Epidermal melanocyte (primary cell): ENCODE data around the gene DNAJB2.

Experiments
- DNase-seq: peaks from one replicate; pipeline ENCODE4 v3.0.0; 2011; ENCODE audit warnings: low spot score; ENCODE audit not compliant: insufficient read length

DNAJB2 gene

GRCh38 chr2:219279151-219279915 lies at the start of gene DNAJB2:
TSS of gene DNAJB2 (plus strand) at chr2:219279366. CDS start at chr2:219279834, 468 bp downstream.
- peak; percentile 99 for DNase-seq

- DNase-seq, result no peak
Observed at GRCh38 chr2:219230059-219230540, 49.1 kb upstream of the DNAJB2 start.

DNA sequence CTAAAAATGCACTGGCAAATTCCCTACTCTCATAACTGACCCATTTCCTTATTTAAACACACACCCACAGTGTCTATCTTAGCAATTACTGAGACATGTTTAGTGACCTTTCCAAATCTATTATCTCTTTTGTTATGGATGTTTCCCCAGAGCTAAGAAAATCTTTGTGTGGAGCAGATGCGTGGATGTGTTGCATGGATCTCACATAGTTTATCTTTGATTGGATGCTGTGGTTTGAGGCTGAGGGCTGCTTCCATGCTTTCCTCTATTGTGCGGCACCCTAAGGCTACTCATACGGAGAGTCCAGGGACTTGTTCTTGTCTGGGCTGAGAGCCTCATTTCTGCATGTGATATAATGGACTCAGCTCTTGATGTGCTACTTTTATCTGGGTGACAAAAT lies 44.8 kb upstream of the DNAJB2 start:
- no peak for DNase-seq

GRCh38 chr2:219243291-219243761 lies 35.8 kb upstream of the DNAJB2 start:
- DNase-seq, result no peak

GRCh38 chr2:219244789-219245147 lies 34.4 kb upstream of the DNAJB2 start:
- DNase-seq, result no peak

DNA sequence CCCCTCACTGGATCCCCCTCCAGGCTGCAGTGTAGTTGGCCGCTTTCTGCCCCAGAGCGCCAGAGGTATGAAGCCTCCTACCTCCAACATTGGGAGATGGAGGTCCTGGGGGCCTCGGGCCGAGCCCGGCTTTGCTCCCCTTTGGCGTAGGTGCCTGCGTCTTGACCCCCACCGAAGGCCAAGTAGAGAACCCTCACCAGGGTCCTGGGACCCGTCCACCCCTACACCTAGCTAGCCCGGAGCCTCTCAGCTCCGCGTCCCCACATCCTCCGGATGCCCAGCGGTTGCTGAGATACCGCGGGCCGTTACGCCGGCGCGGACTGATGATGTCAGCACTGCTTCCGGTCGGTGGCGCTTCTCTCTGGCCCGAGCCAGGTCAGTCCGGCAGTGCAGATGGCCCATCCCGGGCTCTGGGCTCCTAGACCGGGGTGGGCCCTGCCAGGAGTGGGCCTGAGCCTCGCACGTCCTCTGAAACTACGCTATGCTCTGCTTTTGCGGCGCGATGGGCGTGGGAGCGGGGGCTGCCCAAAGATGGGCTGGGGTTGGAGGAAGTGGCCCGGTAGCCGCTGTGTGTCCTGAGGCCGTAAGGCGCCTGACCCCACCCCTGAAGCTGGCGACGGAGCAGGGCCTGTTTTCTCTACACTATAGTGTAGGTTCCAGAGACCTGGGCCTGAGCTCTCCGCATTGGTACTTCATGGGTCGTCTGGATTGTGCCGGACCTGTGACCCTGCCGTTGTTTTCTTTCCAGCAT lies 33.8 kb upstream of the DNAJB2 start, which contains the start of the genes GLB1L and STK16:
GLB1L (minus strand) TSS at position 297 of the 751 bp plus-strand sequence. CDS start 1,871 bp downstream, outside the sequence.
STK16 (plus strand) TSS at position 332 of the 751 bp plus-strand sequence. CDS start 521 bp downstream, outside the sequence.
- DNase-seq, result peak; percentile 99

- DNase-seq, result no peak
Observed at GRCh38 chr2:219245899-219246230, 33.3 kb upstream of the DNAJB2 start.

GRCh38 chr2:219246559-219246958 lies 32.6 kb upstream of the DNAJB2 start:
- no peak for DNase-seq

DNA sequence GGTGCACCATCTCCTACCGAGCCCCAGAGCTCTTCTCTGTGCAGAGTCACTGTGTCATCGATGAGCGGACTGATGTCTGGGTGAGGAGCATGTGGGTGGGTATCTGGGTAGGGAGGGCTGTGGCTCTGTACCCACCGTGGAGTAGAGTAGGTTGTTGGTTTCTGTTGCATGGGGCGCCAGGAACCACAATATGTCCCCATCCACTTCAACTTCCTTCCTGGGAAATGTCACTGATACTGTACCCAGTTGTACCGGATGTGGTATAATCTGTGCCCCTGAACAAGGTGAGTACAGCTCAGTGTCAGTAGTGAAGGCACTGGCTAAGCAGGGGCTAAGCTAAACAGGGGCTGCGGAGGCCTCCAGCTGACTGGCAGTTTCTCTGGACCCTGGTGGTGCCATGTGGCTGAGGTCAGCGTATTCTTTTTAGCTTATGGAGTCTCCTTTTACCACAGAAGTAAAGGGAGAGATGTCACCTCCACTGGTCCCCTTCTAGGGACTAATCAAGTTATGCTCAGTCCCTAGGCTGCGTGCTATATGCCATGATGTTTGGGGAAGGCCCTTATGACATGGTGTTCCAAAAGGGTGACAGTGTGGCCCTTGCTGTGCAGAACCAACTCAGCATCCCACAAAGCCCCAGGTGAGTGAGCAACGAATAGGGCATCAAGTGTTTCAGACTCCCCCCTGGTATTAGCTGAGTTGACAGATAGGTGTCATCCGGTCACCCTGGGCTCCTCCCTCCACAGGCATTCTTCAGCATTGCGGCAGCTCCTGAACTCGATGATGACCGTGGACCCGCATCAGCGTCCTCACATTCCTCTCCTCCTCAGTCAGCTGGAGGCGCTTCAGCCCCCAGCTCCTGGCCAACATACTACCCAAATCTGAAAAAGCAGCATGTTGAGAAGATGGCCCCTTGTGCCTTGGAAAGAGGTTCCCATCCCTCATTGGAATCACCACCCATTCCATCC lies 31.2 kb upstream of the DNAJB2 start:
- no peak for DNase-seq

- DNase-seq, result no peak
Observed at GRCh38 chr2:219248845-219249202, 30.3 kb upstream of the DNAJB2 start.

DNA sequence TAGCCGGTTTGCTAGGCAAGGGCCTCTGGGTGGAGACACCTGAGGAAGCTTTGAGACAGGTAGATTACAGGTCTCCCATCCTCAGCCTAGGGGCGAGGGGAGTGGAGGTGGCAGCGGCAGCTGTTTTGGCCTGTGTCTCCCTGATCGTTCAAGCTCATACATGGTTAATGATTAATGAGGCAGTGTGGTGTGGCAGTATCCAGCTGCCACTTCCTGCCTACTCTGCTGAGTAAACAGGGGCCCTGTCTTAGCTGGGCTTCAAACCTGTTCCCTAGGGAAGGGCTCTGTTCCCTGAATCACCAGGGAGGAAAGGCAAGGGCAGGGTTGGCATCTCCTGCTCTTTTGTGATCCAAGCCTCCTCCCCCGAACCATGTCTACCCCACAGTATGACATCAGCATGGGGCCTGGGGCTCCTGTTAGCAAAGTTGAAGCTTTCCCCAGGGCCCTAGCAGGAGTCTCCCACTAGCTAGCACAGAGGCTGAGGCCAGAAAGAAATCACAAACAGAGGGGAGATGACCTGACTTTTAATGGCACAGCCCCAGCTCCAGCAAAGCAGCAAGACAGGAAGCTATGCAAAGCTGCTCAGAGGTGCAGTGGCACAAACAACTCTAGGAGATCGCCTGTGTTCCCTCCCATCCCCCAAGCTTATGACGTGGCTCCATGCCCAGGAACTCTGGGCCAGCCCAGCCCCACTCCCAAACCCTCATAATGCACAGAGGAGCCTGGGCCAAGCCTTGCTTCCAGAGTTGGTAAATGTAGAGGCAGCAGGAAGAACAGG lies 29.8 kb upstream of the DNAJB2 start:
- no peak for DNase-seq

DNA sequence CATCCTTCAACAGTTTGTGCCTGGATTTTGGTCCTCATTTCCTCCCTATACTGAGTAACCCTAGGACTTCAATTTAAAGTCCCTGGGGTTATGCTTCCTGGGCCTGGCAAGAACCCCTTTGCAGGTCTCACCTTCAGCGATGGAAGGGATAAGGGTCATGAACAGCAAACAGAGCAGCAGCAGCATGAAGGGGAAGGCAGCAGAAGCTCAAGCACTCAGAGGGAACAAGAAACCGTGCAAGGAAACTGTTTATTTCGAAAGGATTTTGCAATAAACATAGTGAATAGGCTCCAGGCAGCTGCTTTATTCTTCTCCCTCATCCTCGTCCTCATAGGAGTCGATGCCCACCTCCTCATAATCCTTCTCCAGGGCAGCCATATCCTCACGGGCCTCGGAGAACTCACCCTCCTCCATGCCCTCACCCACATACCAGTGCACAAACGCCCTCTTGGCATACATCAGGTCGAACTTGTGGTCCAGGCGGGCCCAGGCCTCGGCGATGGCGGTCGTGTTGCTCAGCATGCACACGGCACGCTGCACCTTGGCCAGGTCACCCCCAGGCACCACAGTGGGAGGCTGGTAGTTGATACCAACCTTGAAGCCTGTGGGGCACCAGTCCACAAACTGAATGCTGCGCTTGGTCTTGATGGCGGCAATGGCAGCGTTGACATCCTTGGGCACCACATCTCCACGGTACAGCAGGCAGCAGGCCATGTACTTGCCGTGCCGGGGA lies 29.0 kb upstream of the DNAJB2 start:
- DNase-seq, result no peak

DNA sequence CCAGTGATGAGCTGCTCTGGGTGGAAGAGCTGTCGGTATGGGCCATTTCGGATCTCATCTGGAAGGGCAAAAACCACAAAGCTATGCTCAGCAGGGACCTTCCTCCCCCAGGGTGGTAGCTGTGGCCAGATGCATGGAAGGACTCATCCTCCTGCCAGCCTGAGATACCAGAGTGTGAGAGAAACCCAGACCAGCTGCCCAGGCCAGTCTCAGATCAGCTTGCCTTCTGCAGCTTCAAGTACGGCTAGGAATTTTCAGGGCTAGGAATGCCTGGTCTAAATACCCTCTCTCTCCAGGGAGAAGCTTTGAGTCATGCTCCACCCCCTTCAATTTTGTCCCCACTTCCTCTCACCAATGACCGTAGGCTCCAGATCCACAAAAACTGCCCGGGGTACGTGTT lies 27.5 kb upstream of the DNAJB2 start:
- no peak for DNase-seq

DNA sequence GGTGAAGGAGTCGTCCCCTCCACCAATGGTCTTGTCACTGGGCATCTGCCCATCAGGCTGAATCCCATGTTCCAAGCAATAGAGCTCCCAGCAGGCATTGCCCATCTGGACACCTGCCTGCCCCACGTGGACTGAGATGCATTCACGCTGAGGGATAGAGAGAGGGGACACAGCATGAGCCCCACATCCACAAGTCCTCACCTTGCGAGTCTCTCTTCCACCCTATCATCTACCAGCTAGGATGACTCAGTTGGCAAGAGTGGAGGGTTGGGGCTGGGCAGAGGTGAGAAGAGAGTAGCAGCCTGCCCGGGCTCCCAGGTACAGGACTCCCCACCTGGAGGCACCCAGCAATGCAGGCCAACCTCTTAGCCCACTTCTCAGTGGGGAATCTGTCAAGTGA lies 27.1 kb upstream of the DNAJB2 start:
- no peak for DNase-seq

GRCh38 chr2:219252570-219252899 lies 26.6 kb upstream of the DNAJB2 start:
- DNase-seq, result no peak

GRCh38 chr2:219252900-219253752 lies 26.0 kb upstream of the DNAJB2 start, which contains the start of gene TUBA4B:
TSS of gene TUBA4B (plus strand) at chr2:219253243. CDS start at chr2:219253408, 165 bp downstream.
- no peak for DNase-seq

GRCh38 chr2:219253753-219254589 lies 25.2 kb upstream of the DNAJB2 start, which contains the start of gene TUBA4A:
TSS of gene TUBA4A (minus strand) at chr2:219253918. CDS start at chr2:219253858, 60 bp downstream.
- DNase-seq, result peak; percentile 79
